DOHH2 (cell line): ENCODE data around the gene SWT1.

ENCODE experiments used
- H3F3A ChIP-seq: fragments of 200-600 bp; sonication (generic), shearing (Covaris generic); 2 replicates; pipeline ENCODE4 v1.6.0; 2016; ENCODE audit warnings: antibody characterized with exemption, mild to moderate bottlenecking; ENCODE audit not compliant: control insufficient read depth, insufficient read depth
- H3K27ac ChIP-seq: fragments of 200-600 bp; sonication (generic); 2 replicates; pipeline ENCODE4 v1.5.1; 2014; ENCODE audit warnings: low read depth, mild to moderate bottlenecking, low read length, moderate library complexity
- H3K27me3 ChIP-seq: fragments of 200-600 bp; sonication (generic); 2 replicates; pipeline ENCODE4 v1.6.1; 2014; ENCODE audit warnings: mild to moderate bottlenecking, low read length, mixed read lengths; ENCODE audit not compliant: control insufficient read depth
- H3K36me3 ChIP-seq: fragments of 200-600 bp; sonication (generic); 2 replicates; pipeline ENCODE4 v1.6.1; 2014; ENCODE audit warnings: mild to moderate bottlenecking, low read length, moderate library complexity, mixed read lengths; ENCODE audit not compliant: control insufficient read depth
- H3K4me1 ChIP-seq: fragments of 200-600 bp; sonication (generic); 2 replicates; pipeline ENCODE4 v1.6.1; 2014; ENCODE audit warnings: mild to moderate bottlenecking, low read length, mixed read lengths; ENCODE audit not compliant: control insufficient read depth
- H3K4me2 ChIP-seq: fragments of 200-600 bp; sonication (generic); 2 replicates; pipeline ENCODE4 v1.6.0; 2014; ENCODE audit warnings: mild to moderate bottlenecking, low read length, moderate library complexity
- H3K4me3 ChIP-seq: fragments of 200-600 bp; sonication (generic); 2 replicates; pipeline ENCODE4 v1.5.1; 2014; ENCODE audit warnings: mild to moderate bottlenecking, low read length, mixed read lengths
- H3K79me2 ChIP-seq: fragments of 200-600 bp; sonication (generic); 2 replicates; pipeline ENCODE4 v1.6.1; 2014; ENCODE audit warnings: mild to moderate bottlenecking, low read length, mixed read lengths; ENCODE audit not compliant: control insufficient read depth
- H3K9me2 ChIP-seq: fragments of 200-600 bp; sonication (generic); replicated peaks from 2 replicates; pipeline ENCODE4 v1.6.1; 2014; ENCODE audit warnings: mild to moderate bottlenecking, low read length, mixed read lengths; ENCODE audit not compliant: control insufficient read depth
- H3K9me3 ChIP-seq: fragments of 200-600 bp; sonication (generic); 2 replicates; pipeline ENCODE4 v1.6.1; 2014; ENCODE audit warnings: antibody characterized with exemption, low read length, mixed read lengths; ENCODE audit not compliant: control insufficient read depth, insufficient read depth
- H4K20me1 ChIP-seq: fragments of 200-600 bp; sonication (generic); 2 replicates; pipeline ENCODE4 v1.6.0; 2014; ENCODE audit warnings: low read depth, mild to moderate bottlenecking, antibody characterized with exemption, low read length, moderate library complexity; ENCODE audit not compliant: control insufficient read depth, insufficient read depth
- EZH2phosphoT487 ChIP-seq: fragments of 200-600 bp; sonication (generic); IDR thresholded peaks from 2 replicates; pipeline ENCODE4 v1.6.1; 2017; ENCODE audit warnings: borderline replicate concordance, mild to moderate bottlenecking, antibody characterized with exemption, low read length, moderate library complexity, mixed read lengths
- TF ChIP-seq, protein P1 (sequence below): fragments of 200-600 bp; sonication (generic); IDR thresholded peaks from one replicate; pipeline ENCODE4 v1.5.1; 2014; ENCODE audit warnings: antibody characterized with exemption, mild to moderate bottlenecking, low read depth, low read length; ENCODE audit not compliant: poor library complexity, severe bottlenecking

SWT1 gene

DNA sequence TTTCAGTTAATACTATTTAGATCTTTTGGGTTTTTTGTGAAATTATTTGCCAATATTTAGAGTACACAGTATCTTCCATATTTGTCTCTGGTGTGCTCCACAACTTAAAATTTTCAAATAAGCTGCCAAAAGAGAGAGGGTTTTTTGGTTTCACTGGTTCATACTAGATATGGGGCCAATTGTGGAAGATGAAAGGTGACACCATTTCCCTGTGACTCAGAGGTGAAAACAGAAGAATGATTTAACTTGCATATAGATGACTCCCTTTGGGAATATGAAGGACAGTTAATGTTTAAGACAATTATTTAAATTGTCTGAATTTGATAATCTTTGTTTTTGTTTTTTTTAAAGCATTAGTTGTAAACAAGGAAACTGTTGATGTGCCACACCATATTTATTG is 122.6 kb downstream of the SWT1 start:
- Histone ChIP-seq H3K27me3 (no peaks in the 10 kb centered on the region), H3K9me3 (no peaks in the 10 kb centered on the region), H3K36me3 (no peaks in the 10 kb centered on the region), H4K20me1 (no peaks in the 10 kb centered on the region), H3F3A (no peaks in the 10 kb centered on the region), H3K4me2 (no peak overlapping the region), H3K27ac (no peak overlapping the region), H3K79me2 (no peaks in the 10 kb centered on the region), H3K4me3 (no peak overlapping the region), H3K9me2 (no peaks in the 10 kb centered on the region), H3K4me1 (no peaks in the 10 kb centered on the region)
- TF ChIP-seq EZH2phosphoT487 = no peak
- TF ChIP-seq, protein P1, sequence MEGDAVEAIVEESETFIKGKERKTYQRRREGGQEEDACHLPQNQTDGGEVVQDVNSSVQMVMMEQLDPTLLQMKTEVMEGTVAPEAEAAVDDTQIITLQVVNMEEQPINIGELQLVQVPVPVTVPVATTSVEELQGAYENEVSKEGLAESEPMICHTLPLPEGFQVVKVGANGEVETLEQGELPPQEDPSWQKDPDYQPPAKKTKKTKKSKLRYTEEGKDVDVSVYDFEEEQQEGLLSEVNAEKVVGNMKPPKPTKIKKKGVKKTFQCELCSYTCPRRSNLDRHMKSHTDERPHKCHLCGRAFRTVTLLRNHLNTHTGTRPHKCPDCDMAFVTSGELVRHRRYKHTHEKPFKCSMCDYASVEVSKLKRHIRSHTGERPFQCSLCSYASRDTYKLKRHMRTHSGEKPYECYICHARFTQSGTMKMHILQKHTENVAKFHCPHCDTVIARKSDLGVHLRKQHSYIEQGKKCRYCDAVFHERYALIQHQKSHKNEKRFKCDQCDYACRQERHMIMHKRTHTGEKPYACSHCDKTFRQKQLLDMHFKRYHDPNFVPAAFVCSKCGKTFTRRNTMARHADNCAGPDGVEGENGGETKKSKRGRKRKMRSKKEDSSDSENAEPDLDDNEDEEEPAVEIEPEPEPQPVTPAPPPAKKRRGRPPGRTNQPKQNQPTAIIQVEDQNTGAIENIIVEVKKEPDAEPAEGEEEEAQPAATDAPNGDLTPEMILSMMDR = no peak

DNA sequence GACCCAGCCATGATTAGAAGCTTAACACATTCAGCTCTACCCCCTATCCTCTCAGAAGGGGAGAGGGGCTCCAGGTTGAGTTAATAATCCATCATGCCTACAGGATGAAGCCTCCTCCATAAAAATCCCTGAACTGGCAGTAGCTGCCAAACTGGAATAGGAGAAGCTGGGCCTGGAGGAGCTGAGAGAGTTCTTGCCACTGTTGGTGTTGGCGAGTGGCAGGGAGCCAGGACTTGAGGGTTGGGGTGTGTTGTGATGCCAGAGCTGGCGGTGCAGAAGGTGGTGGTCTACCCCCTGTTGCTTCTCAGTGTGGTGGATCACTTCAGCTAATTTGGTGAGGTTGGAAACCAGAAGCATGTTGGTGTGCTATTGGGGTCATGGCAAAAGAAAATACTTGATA is 123.6 kb downstream of the SWT1 start:
- no peaks in the 10 kb centered on the region for H4K20me1 ChIP-seq
- no peaks in the 10 kb centered on the region for H3K27me3 ChIP-seq
- H3K9me3 ChIP-seq = no peaks in the 10 kb centered on the region
- H3K4me2 ChIP-seq = no peak overlapping the region
- no peaks in the 10 kb centered on the region for H3K4me1 ChIP-seq
- no peaks in the 10 kb centered on the region for H3F3A ChIP-seq
- H3K9me2 ChIP-seq = no peaks in the 10 kb centered on the region
- H3K27ac ChIP-seq = no peak overlapping the region
- no peaks in the 10 kb centered on the region for H3K36me3 ChIP-seq
- no peak for TF ChIP-seq EZH2phosphoT487
- TF ChIP-seq, protein P1 = no peak
- H3K79me2 ChIP-seq = no peaks in the 10 kb centered on the region
- no peak overlapping the region for H3K4me3 ChIP-seq

DNA sequence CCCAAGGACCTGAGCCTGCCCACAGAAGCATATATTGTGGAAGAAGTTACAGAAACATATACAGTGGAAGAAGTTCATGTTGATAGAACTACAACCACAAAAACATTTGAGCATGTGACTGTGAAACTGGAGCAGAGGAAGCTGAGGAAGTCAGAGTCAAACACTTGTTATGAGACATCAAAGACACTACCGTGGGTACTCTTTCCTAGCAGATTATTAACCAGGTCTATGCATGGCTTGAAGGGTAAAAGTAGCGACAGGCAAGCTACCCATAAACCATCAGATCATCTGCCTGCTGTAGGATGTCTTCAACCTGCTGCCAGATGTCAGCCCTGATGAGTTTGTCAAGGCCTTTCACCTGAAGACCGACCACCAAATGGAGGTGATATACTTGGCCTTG is 124.3 kb downstream of the SWT1 start:
- Histone ChIP-seq H3F3A (no peaks in the 10 kb centered on the region), H3K9me3 (no peaks in the 10 kb centered on the region), H3K9me2 (no peaks in the 10 kb centered on the region), H4K20me1 (no peaks in the 10 kb centered on the region), H3K4me3 (no peak overlapping the region), H3K27ac (no peak overlapping the region), H3K4me1 (no peaks in the 10 kb centered on the region), H3K4me2 (no peak overlapping the region), H3K36me3 (no peaks in the 10 kb centered on the region), H3K27me3 (no peaks in the 10 kb centered on the region), H3K79me2 (no peaks in the 10 kb centered on the region)
- no peak for TF ChIP-seq EZH2phosphoT487
- TF ChIP-seq, protein P1 = no peak

DNA sequence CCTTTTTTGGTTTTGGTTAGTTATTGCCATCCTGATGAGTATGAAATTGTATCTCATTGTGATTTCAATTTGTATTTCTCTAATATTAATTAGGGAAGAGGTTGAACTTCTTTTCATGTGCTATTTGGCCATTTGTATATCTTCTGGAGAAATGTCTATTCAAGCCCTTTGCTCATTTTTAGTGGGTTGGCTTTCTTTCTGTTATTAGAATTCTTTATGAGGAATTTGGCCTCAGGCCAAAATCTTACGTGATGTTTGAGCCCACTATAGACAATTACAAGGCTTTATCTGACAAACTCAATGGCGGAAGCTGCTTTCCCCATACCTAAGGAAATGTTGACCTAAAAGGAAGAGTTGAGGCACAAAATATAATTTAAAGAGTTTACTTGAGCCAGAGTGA is 127.1 kb downstream of the SWT1 start:
- no peaks in the 10 kb centered on the region for H3K4me1 ChIP-seq
- H3K27me3 ChIP-seq = no peaks in the 10 kb centered on the region
- no peaks in the 10 kb centered on the region for H3K79me2 ChIP-seq
- H3K4me2 ChIP-seq = no peak overlapping the region
- H3K36me3 ChIP-seq = no peaks in the 10 kb centered on the region
- no peak overlapping the region for H3K4me3 ChIP-seq
- H3K27ac ChIP-seq = no peak overlapping the region
- no peaks in the 10 kb centered on the region for H3K9me2 ChIP-seq
- TF ChIP-seq, protein P1 = no peak
- TF ChIP-seq EZH2phosphoT487 = no peak
- no peaks in the 10 kb centered on the region for H3F3A ChIP-seq
- H3K9me3 ChIP-seq = no peaks in the 10 kb centered on the region
- no peaks in the 10 kb centered on the region for H4K20me1 ChIP-seq
